K562 (cell line): ENCODE measurements around the gene RNF4. TPM values are rescaled to one million over a fixed set of nuclear protein-coding genes. Genes with fewer than 3 reads are reported as not detected.

Experiments used
- ATAC-seq: fragments of 200-7000 bp; cut with Tn5 transposase; 3 replicates; pipeline ENCODE4 v1.9.1; 2020; ENCODE audit warnings: moderate library complexity
- BruUV-seq: library from RNA; stranded (reverse); fragments of 400-500 nt; replicated peaks from 2 replicates; lab custom pipeline; 2021; lab: Mats Ljungman, UMichigan
- CTCF ChIA-PET: fragments of 300-600 bp; formaldehyde crosslinking; extraction: SDS; loops from one replicate; lab custom pipeline; 2021; ENCODE audit warnings: low intra/inter-chr PET ratio; lab: Yijun Ruan, JAX
- POLR2A ChIA-PET: fragments of 300-600, 350-650 bp; sonication (Branson Sonifier 250); formaldehyde crosslinking; extraction: SDS; loops from one replicate; lab custom pipeline; 2021; ENCODE audit warnings: antibody characterized with exemption, inconsistent platforms; lab: Yijun Ruan, JAX
- DNase-seq, 4 experiments: peaks; one replicate each; pipeline versions ENCODE4 v3.0.0 to v3.0.0-alpha.2; 2011 to 2018; ENCODE audit warnings: low spot score in 3 of 4, mixed read lengths in 3 of 4; ENCODE audit errors: extremely low read depth in 1 of 4
- FAIRE-seq: peaks from 2 replicates; lab custom pipeline; 2011; peaks lifted over from hg19 to GRCh38; lab: Jason Lieb, UNC
- H2AFZ ChIP-seq: 2 replicates; pipeline ENCODE4 v1.6.0; 2011; ENCODE audit warnings: low read depth, low read length, control low read depth, inconsistent platforms
- H3K27ac ChIP-seq: fragments of 200-600 bp; 3 replicates; pipeline ENCODE4 v1.8.0; 2011; ENCODE audit warnings: low read depth, mild to moderate bottlenecking, control low read depth, inconsistent platforms, low read length, moderate library complexity, mixed read lengths; ENCODE audit errors: extremely low read depth
- H3K27me3 ChIP-seq, 2 experiments: fragments of 300-600 bp in 1 of 2; 2 replicates in 1 of 2; 3 replicates in 1 of 2; pipeline versions ENCODE4 v1.6.0 to v1.8.0; 2011; ENCODE audit warnings: inconsistent platforms in 2 of 2, low read length in 2 of 2, mild to moderate bottlenecking in 1 of 2, mixed read lengths in 1 of 2, moderate library complexity in 1 of 2; ENCODE audit not compliant: control insufficient read depth in 2 of 2, insufficient read depth in 2 of 2
- H3K36me3 ChIP-seq: fragments of 300-600 bp; 3 replicates; pipeline ENCODE4 v1.8.0; 2011; ENCODE audit warnings: mild to moderate bottlenecking, low read length, inconsistent platforms; ENCODE audit not compliant: control insufficient read depth, insufficient read depth
- H3K4me1 ChIP-seq, 2 experiments: fragments of 200-600 bp in 1 of 2; replicated peaks in 1 of 2; 2 replicates in 1 of 2; 3 replicates in 1 of 2; pipeline versions ENCODE4 v1.5.1 to v1.8.0; 2011; ENCODE audit warnings: inconsistent platforms in 2 of 2, low read length in 2 of 2, mild to moderate bottlenecking in 1 of 2, mixed read lengths in 1 of 2, moderate library complexity in 1 of 2; ENCODE audit not compliant: control insufficient read depth in 2 of 2, insufficient read depth in 2 of 2
- H3K4me2 ChIP-seq: 2 replicates; pipeline ENCODE4 v1.6.1; 2011; ENCODE audit warnings: low read length, control low read depth, inconsistent platforms, mixed read lengths; ENCODE audit not compliant: insufficient read depth
- H3K4me3 ChIP-seq: fragments of 200-600 bp; sonication (generic), shearing (Covaris generic); 2 replicates; pipeline ENCODE4 v1.5.1; 2016; ENCODE audit warnings: control low read depth, inconsistent platforms
- H3K79me2 ChIP-seq: fragments of 200-600 bp; 3 replicates; pipeline ENCODE4 v1.8.0; 2011; ENCODE audit warnings: low read length, inconsistent platforms; ENCODE audit not compliant: control insufficient read depth, insufficient read depth
- H3K9ac ChIP-seq, 2 experiments: 2 replicates each; pipeline versions ENCODE4 v1.6.0 to v1.6.1; 2011; ENCODE audit warnings: low read depth in 2 of 2, low read length in 2 of 2, control low read depth in 1 of 2, inconsistent platforms in 1 of 2, mild to moderate bottlenecking in 1 of 2, mixed read lengths in 1 of 2; ENCODE audit not compliant: insufficient read depth in 1 of 2
- H3K9me1 ChIP-seq: one replicate; pipeline ENCODE4 v1.6.0; 2011; ENCODE audit warnings: inconsistent platforms, mild to moderate bottlenecking, low read length, moderate library complexity; ENCODE audit not compliant: control insufficient read depth, insufficient read depth
- H3K9me3 ChIP-seq: replicated peaks from 2 replicates; pipeline ENCODE4 v1.5.1; 2011; ENCODE audit warnings: low read depth, low read length, inconsistent platforms; ENCODE audit not compliant: control insufficient read depth, insufficient read depth
- H4K20me1 ChIP-seq: replicated peaks from 2 replicates; pipeline ENCODE4 v1.6.1; 2011; ENCODE audit warnings: low read length, inconsistent platforms, mixed read lengths; ENCODE audit not compliant: control insufficient read depth, insufficient read depth
- FOXK2 ChIP-seq, 2 experiments: fragments of 450-650 bp; IDR thresholded peaks in 1 of 2; conservative IDR thresholded peaks in 1 of 2; 2 replicates each; pipeline ENCODE4 v1.6.1; 2016; ENCODE audit warnings: low read depth in 2 of 2, mild to moderate bottlenecking in 1 of 2
- LARP7 ChIP-seq: fragments of 450-650 bp; IDR thresholded peaks from 2 replicates; pipeline ENCODE4 v1.6.1; 2016
- MNT ChIP-seq, 2 experiments: fragments of 450-650 bp; conservative IDR thresholded peaks; 2 replicates each; pipeline ENCODE4 v1.6.1; 2017; ENCODE audit warnings: mild to moderate bottlenecking in 2 of 2, moderate library complexity in 2 of 2
- RBBP5 ChIP-seq: fragments of 200-600 bp; sonication (generic); IDR thresholded peaks from 2 replicates; pipeline ENCODE4 v1.6.1; 2012; ENCODE audit warnings: borderline replicate concordance, mild to moderate bottlenecking, low read length, control low read depth, inconsistent platforms; ENCODE audit not compliant: insufficient read depth, poor library complexity, severe bottlenecking
- ZNF165 ChIP-seq: fragments of 250-450 bp; sonication (Bioruptor Pico); IDR thresholded peaks from 2 replicates; pipeline ENCODE4 v1.4.0; 2020; ENCODE audit warnings: borderline replicate concordance
- ZNF696 ChIP-seq: fragments of 250-450 bp; sonication (Bioruptor Pico); conservative IDR thresholded peaks from 2 replicates; pipeline ENCODE4 v1.4.0; 2020; ENCODE audit warnings: mild to moderate bottlenecking, moderate library complexity
- WGBS: fragments of 100-300 bp; shearing (Covaris generic); methylation state at CpG from one replicate; pipeline ENCODE4 v1.1.6; 2016; ENCODE audit warnings: low coverage, mixed read lengths; ENCODE audit not compliant: insufficient coverage; ENCODE audit errors: missing lambda C conversion rate; 5-methylcytosine and 5-hydroxymethylcytosine counted together
- in situ Hi-C: fragments of 300-500 bp; cut with MboI; formaldehyde crosslinking; loops from 4 replicates; pipeline ENCODE4 v1.15.0; 2018; ENCODE audit warnings: inconsistent platforms, mixed read lengths
- intact Hi-C: fragments of 100-400 bp; cut with micrococcal nuclease; formaldehyde crosslinking; loops from 2 replicates; pipeline ENCODE4 v1.14.2; 2022
- polyA plus RNA-seq, 8 experiments: library from polyadenylated mRNA; depleted of rRNA in 4 of 8; stranded (reverse) in 5 of 8; unstranded in 3 of 8; fragments of >200 nt; fragmentation: Nextera tagmentation in 2 of 8; fragmentation: Illumina TruSeq in 1 of 8; extraction: Ambion mirVana in 2 of 8; extraction: Trizol in 1 of 8; gene quantifications; 2 replicates each; pipeline versions ENCODE4 v1.2.1 to v1.2.3, GENCODE V29; 2011 to 2014; ENCODE audit warnings: inconsistent platforms in 1 of 8, missing spikeins in 1 of 8
- total RNA-seq, 7 experiments: library from RNA; depleted of rRNA in 6 of 7; stranded (reverse); fragments of >200 nt in 6 of 7; fragmentation: Illumina TruSeq in 2 of 7; extraction: Trizol in 2 of 7; gene quantifications; 2 replicates each; pipeline versions ENCODE4 v1.2.1 to v1.2.3, GENCODE V29; 2011 to 2021; ENCODE audit warnings: low replicate concordance in 1 of 7
- TF ChIP-seq, protein P1 (sequence below): fragments of 250-450 bp; sonication (Bioruptor Pico); IDR thresholded peaks from 2 replicates; pipeline ENCODE4 v1.8.0; 2022; ENCODE audit warnings: moderate library complexity, mild to moderate bottlenecking, inconsistent platforms

The RNF4 gene
- total and polyA plus RNA-seq, 9 of the 15 experiments (the other 6 are each of a cell fraction or from before 2014, with no cell fraction given) = 19.2 to 59.3 (median 44.8) TPM

GRCh38 chr4:2482192-2482591 lies 13.3 kb downstream of the RNF4 start:
- intact Hi-C loops (no loop called here), in situ Hi-C loops (no loop called here)
- Histone ChIP-seq H3K79me2 (peaks cover 100% of the 10 kb centered on the region), H3K9me3 (no peaks in the 10 kb centered on the region), H3K9ac (peak overlapping the region in 1 of 2 experiments; percentile 80; a peak in 2 of 4 replicates), H3K4me3 (no peak overlapping the region), H3K4me1 (peaks cover 9 to 10% of the 10 kb centered on the region in 2 experiments; a peak in 3 of 5 replicates), H3K27ac (no peak overlapping the region), H3K9me1 (peaks cover 13% of the 10 kb centered on the region), H3K4me2 (no peak overlapping the region), H2AFZ (no peak overlapping the region), H4K20me1 (peaks cover 81% of the 10 kb centered on the region), H3K36me3 (peaks cover 64% of the 10 kb centered on the region; the same call in 2 of the 3 replicates), H3K27me3 (no peaks in the 10 kb centered on the region)
- 85% methylated on average over 4 of the region's 4 CpGs for WGBS
- CTCF ChIA-PET = no interaction called here
- no peak; the same call in 2 of the 3 replicates for ATAC-seq
- DNase-seq = no peak
- TF ChIP-seq MNT (conservative IDR thresholded peaks at IDR 0.05) = no peak
- no peak for FAIRE-seq
- POLR2A ChIA-PET = interaction anchor here (1.3 to 2.1 kb wide), 4 partner anchors 10 to 20 kb away, joined by 4 to 6 read pairs (median 6); partner anchors contain the start of gene RNF4
- no TSS peak for BruUV-seq

- CTCF ChIA-PET = no interaction called here
- Histone ChIP-seq H3K27me3 (no peaks in the 10 kb centered on the region), H4K20me1 (peaks cover 85% of the 10 kb centered on the region), H3K27ac (no peak overlapping the region), H3K9me3 (no peaks in the 10 kb centered on the region), H2AFZ (no peak overlapping the region), H3K79me2 (peaks cover 100% of the 10 kb centered on the region), H3K36me3 (peaks cover 64% of the 10 kb centered on the region; the same call in 2 of the 3 replicates), H3K4me1 (peaks cover 9 to 10% of the 10 kb centered on the region in 2 experiments; a peak in 3 of 5 replicates), H3K4me3 (no peak overlapping the region), H3K4me2 (no peak overlapping the region), H3K9ac (no peak overlapping the region; a peak in 1 of 4 replicates), H3K9me1 (peaks cover 13% of the 10 kb centered on the region)
- 84% methylated on average over 3 of the region's 3 CpGs for WGBS
- no peak for FAIRE-seq
- intact Hi-C loops (no loop called here), in situ Hi-C loops (no loop called here)
- no peak for DNase-seq
- POLR2A ChIA-PET = interaction anchor here (1.3 to 2.1 kb wide), 3 partner anchors 9 to 20 kb away, joined by 5 to 6 read pairs (median 6); partner anchors contain the start of gene RNF4
- no peak for ATAC-seq
- TSS peak; percentile 7 for BruUV-seq
- no peak for TF ChIP-seq RBBP5
- no peak for TF ChIP-seq ZNF165
- no peak for TF ChIP-seq MNT (conservative IDR thresholded peaks at IDR 0.05)
- TF ChIP-seq ZNF696 = no peak
- TF ChIP-seq FOXK2 (conservative IDR thresholded peaks at IDR 0.05 in 1 of 2, IDR thresholded peaks at IDR 0.05 in 1 of 2; ENCODE audit: low read depth in 2 of 2) = no peak
- TF ChIP-seq LARP7 = no peak
- TF ChIP-seq, protein P1, sequence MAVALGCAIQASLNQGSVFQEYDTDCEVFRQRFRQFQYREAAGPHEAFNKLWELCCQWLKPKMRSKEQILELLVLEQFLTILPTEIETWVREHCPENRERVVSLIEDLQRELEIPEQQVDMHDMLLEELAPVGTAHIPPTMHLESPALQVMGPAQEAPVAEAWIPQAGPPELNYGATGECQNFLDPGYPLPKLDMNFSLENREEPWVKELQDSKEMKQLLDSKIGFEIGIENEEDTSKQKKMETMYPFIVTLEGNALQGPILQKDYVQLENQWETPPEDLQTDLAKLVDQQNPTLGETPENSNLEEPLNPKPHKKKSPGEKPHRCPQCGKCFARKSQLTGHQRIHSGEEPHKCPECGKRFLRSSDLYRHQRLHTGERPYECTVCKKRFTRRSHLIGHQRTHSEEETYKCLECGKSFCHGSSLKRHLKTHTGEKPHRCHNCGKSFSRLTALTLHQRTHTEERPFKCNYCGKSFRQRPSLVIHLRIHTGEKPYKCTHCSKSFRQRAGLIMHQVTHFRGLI (CRISPR knock-in tag) = no peak
Observed at GRCh38 chr4:2482693-2483092, 13.8 kb downstream of the RNF4 start.
